Stimulated activated CD8-positive, alpha-beta memory T cell treated with anti-CD3 and anti-CD28 coated beads, Interleukin-12 subunit alpha, Interleukin-12 subunit beta, amount 100 ng/mL, for 1 hour (primary cell): ENCODE measurements around the gene NAV3.

ENCODE experiments used
- DNase-seq: peaks from one replicate; pipeline ENCODE4 v3.0.0-alpha.2; 2020; ENCODE audit warnings: low read depth

NAV3 gene

GRCh38 chr12:77983859-77984258 is 153.2 kb downstream of the NAV3 start:
- no peak for DNase-seq

GRCh38 chr12:77992760-77993159 is 162.1 kb downstream of the NAV3 start:
- DNase-seq: no peak

GRCh38 chr12:77993658-77994057 is 163.0 kb downstream of the NAV3 start:
- no peak for DNase-seq

- no peak for DNase-seq
These were observed 164.9 kb downstream of the NAV3 start for GRCh38 chr12:77995436-77996167.

- DNase-seq: no peak
These were observed 166.0 kb downstream of the NAV3 start for GRCh38 chr12:77996670-77997069.

GRCh38 chr12:77998236-77998786 is 167.6 kb downstream of the NAV3 start:
- DNase-seq: no peak

- no peak for DNase-seq
These were observed 168.5 kb downstream of the NAV3 start for GRCh38 chr12:77999074-77999715.

- no peak for DNase-seq
These were observed 172.2 kb downstream of the NAV3 start for GRCh38 chr12:78002878-78003277.

- no peak for DNase-seq
These were observed 173.8 kb downstream of the NAV3 start for GRCh38 chr12:78004249-78005093.

- no peak for DNase-seq
These were observed 174.4 kb downstream of the NAV3 start for GRCh38 chr12:78005094-78005492.

- DNase-seq: no peak
These were observed 176.5 kb downstream of the NAV3 start for GRCh38 chr12:78007173-78007572.

GRCh38 chr12:78009031-78009430 is 178.3 kb downstream of the NAV3 start:
- DNase-seq: no peak

GRCh38 chr12:78018171-78018910 is 187.6 kb downstream of the NAV3 start:
- no peak for DNase-seq

- DNase-seq: no peak
These were observed 188.2 kb downstream of the NAV3 start for GRCh38 chr12:78018939-78019338.

GRCh38 chr12:78028426-78028825 is 197.7 kb downstream of the NAV3 start:
- DNase-seq: no peak

- DNase-seq: no peak
These were observed 203.3 kb downstream of the NAV3 start for GRCh38 chr12:78034025-78034424.

GRCh38 chr12:78035901-78036606 is 205.4 kb downstream of the NAV3 start:
- DNase-seq: no peak

GRCh38 chr12:78036874-78037273 is 206.2 kb downstream of the NAV3 start:
- no peak for DNase-seq

GRCh38 chr12:78037707-78038106 is 207.0 kb downstream of the NAV3 start:
- DNase-seq: no peak

GRCh38 chr12:78038541-78038940 is 207.8 kb downstream of the NAV3 start:
- no peak for DNase-seq

GRCh38 chr12:78038986-78039385 is 208.3 kb downstream of the NAV3 start:
- no peak for DNase-seq
